OCI-LY1 (cell line): ENCODE data around the gene TSBP1.

Experiments
- EZH2 ChIP-seq: fragments of 200-600 bp; sonication (generic), shearing (Covaris generic); IDR thresholded peaks from 2 replicates; pipeline ENCODE4 v1.8.0; 2017; ENCODE audit warnings: borderline replicate concordance, mixed run types, mild to moderate bottlenecking, antibody characterized with exemption, low read length, moderate library complexity, mixed read lengths
- TF ChIP-seq, protein P1 (sequence below): fragments of 200-600 bp; sonication (generic), shearing (Covaris generic); IDR thresholded peaks from 2 replicates; pipeline ENCODE4 v1.5.1; 2017; ENCODE audit warnings: mild to moderate bottlenecking, antibody characterized with exemption, low read length, moderate library complexity, mixed read lengths

DNA sequence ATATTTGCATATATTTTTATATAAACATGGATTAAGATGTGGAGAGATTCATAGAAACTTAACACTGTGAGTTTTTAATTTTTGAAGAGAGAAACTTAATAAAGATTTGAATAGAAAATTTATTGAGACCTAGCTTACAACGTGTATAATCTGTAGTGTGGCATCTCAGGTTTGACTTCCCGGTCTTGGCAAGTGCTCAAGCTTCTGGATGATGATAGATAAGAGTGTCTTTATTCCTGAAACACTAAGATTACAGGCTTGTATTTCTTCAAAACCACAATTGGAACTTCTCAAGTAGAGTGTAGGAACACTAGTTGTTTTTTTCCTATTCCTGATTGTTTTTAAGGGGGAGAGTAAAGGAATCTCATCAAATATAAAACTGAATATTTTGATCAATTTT lies 83.3 kb downstream of the TSBP1 start:
- no peak for TF ChIP-seq EZH2
- TF ChIP-seq, protein P1, sequence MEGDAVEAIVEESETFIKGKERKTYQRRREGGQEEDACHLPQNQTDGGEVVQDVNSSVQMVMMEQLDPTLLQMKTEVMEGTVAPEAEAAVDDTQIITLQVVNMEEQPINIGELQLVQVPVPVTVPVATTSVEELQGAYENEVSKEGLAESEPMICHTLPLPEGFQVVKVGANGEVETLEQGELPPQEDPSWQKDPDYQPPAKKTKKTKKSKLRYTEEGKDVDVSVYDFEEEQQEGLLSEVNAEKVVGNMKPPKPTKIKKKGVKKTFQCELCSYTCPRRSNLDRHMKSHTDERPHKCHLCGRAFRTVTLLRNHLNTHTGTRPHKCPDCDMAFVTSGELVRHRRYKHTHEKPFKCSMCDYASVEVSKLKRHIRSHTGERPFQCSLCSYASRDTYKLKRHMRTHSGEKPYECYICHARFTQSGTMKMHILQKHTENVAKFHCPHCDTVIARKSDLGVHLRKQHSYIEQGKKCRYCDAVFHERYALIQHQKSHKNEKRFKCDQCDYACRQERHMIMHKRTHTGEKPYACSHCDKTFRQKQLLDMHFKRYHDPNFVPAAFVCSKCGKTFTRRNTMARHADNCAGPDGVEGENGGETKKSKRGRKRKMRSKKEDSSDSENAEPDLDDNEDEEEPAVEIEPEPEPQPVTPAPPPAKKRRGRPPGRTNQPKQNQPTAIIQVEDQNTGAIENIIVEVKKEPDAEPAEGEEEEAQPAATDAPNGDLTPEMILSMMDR, result no peak
